Mammary epithelial cell (primary cell): ENCODE measurements around the gene SH3D19.

ENCODE experiments used
- CTCF ChIP-seq, 2 donors: IDR thresholded peaks in 1 of 2; conservative IDR thresholded peaks in 1 of 2; 2 replicates each; pipeline ENCODE4 v1.5.1; 2011 to 2012; ENCODE audit warnings: inconsistent platforms in 2 of 2, low read length in 2 of 2, mild to moderate bottlenecking in 2 of 2, control low read depth in 1 of 2, low read depth in 1 of 2; ENCODE audit not compliant: insufficient read depth in 1 of 2; ENCODE audit errors: extremely low read depth in 1 of 2
- EZH2 ChIP-seq: IDR thresholded peaks from 2 replicates; pipeline ENCODE4 v1.6.1; 2012; ENCODE audit warnings: low read length, inconsistent platforms, borderline replicate concordance

DNA sequence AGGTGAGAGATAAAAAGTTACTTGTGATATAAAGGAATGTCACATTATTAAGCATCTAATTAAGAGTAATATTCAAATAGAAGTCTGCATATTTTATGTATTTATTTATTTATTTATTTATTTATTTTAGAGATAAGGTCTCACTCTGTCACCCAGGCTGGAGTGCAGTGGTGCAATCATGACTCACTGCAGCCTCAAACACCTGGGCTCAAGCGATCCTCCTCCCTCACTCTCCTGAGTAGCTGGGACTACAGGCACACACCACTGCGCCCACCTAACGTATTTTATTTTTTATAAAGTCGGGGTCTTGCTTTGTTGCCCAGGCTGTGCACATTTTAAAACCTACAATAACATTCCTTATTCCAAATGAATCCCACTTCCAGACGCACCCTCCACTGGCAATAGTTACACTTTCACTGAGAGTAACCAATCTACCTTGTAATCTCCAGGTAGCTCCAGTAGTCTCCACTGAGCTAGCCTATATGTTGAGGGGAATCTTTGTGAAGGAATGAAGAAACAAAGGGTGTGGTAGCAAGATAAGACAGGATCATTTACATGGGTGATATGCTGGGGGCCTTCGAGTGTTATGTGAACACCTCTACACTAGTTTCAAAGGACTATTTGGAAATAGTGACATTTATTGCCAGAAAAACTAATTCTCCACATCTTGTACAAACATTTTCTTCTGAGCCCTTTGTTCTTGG lies 11.9 kb downstream of the SH3D19 start:
- no peak for TF ChIP-seq EZH2
- TF ChIP-seq CTCF (conservative IDR thresholded peaks at IDR 0.05 in 1 of 2, IDR thresholded peaks at IDR 0.05 in 1 of 2; ENCODE audit: extremely low read depth in 1 of 2, insufficient read depth in 1 of 2, low read depth in 1 of 2, low read length in 2 of 2), result no peak
